ENCODE data around the gene NKD2. TPM values are rescaled to one million over a fixed set of nuclear protein-coding genes. Genes with fewer than 3 reads are reported as not detected.

Gene NKD2
- total RNA-seq, 1 experiment from 2014 or later = 12.3 TPM

DNA sequence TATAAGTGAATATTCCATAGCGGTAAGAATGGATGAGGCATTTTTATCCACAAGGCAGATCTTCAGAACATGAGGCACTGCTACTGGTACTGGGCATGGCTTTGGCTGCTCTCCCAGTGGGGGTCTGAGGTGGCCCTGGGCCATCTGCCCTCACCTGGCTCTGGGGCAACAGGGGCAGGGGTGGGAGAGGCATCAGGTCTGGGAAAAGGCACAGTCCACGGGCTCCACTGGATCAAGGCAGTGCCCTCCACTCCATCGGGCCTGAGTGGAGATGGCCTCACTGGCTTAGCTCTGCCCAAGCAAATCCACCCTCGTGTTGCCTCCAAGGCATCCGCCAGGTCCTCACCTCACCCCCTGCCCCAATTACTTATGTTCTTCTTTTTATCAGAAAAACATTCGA lies 10.9 kb upstream of the NKD2 start:
- H3K9me3 ChIP-seq (ENCODE audit: control insufficient read depth, insufficient read depth, low read depth, low read length) = no peaks in the 10 kb centered on the region
- H3K4me3 ChIP-seq (ENCODE audit: low read depth in 2 of 2, low read length in 2 of 2) = no peak overlapping the region
- no peaks in the 10 kb centered on the region for H3K36me3 ChIP-seq (ENCODE audit: control insufficient read depth, insufficient read depth, low read length)
- ATAC-seq (no peak), DNase-seq (ENCODE audit: low read depth, low spot score) (no peak)
- no peak overlapping the region for H3K27ac ChIP-seq (ENCODE audit: low read length)
- no peaks in the 10 kb centered on the region for H3K4me1 ChIP-seq (ENCODE audit: control insufficient read depth, insufficient read depth, low read length)
- no peaks in the 10 kb centered on the region for H3K27me3 ChIP-seq (ENCODE audit: control insufficient read depth, insufficient read depth, low read length)
- in situ Hi-C loops (cut with HindIII; ENCODE audit: low pct_unique_long_range_greater_than_20kb, low sequenced_read_pairs) = no loop called here
- CTCF ChIA-PET = no interaction called here
- TF ChIP-seq POLR2AphosphoS5 (IDR thresholded peaks at IDR 0.05; ENCODE audit: low read depth, low read length) (no peak), TCF7L2 (IDR thresholded peaks at IDR 0.05; ENCODE audit: low read depth, low read length) (no peak), CTCF (IDR thresholded peaks at IDR 0.05) (no peak), REST (IDR thresholded peaks at IDR 0.05; ENCODE audit: insufficient read depth in 1 of 2, low read depth in 2 of 2, low read length in 1 of 2) (no peak), SIN3A (IDR thresholded peaks at IDR 0.05; ENCODE audit: borderline replicate concordance, insufficient read depth, low read depth, low read length) (no peak)
- POLR2A ChIA-PET = interaction anchor here (0.6 kb wide), 1 partner anchor 63 kb away, joined by 15 read pairs; no protein-coding TSS in a partner anchor
- BruUV-seq (replicated peaks) = no TSS peak
- intact Hi-C loops (cut with micrococcal nuclease; ENCODE audit: unreplicated experiment) = no loop called here

GRCh38 chr5:998246-999031 lies 10.2 kb upstream of the NKD2 start:
- no peak overlapping the region for H3K27ac ChIP-seq (ENCODE audit: low read length)
- no peaks in the 10 kb centered on the region for H3K36me3 ChIP-seq (ENCODE audit: control insufficient read depth, insufficient read depth, low read length)
- no peaks in the 10 kb centered on the region for H3K4me1 ChIP-seq (ENCODE audit: control insufficient read depth, insufficient read depth, low read length)
- DNase-seq (ENCODE audit: low read depth, low spot score) (no peak), ATAC-seq (no peak)
- POLR2A ChIA-PET = interaction anchor here (0.6 kb wide), 1 partner anchor 64 kb away, joined by 15 read pairs; no protein-coding TSS in a partner anchor
- no peaks in the 10 kb centered on the region for H3K9me3 ChIP-seq (ENCODE audit: control insufficient read depth, insufficient read depth, low read depth, low read length)
- BruUV-seq (replicated peaks) = no TSS peak
- CTCF ChIA-PET = no interaction called here
- intact Hi-C loops (cut with micrococcal nuclease; ENCODE audit: unreplicated experiment) (no loop called here), in situ Hi-C loops (cut with HindIII; ENCODE audit: low pct_unique_long_range_greater_than_20kb, low sequenced_read_pairs) (no loop called here)
- no peak overlapping the region for H3K4me3 ChIP-seq (ENCODE audit: low read depth in 2 of 2, low read length in 2 of 2)
- no peaks in the 10 kb centered on the region for H3K27me3 ChIP-seq (ENCODE audit: control insufficient read depth, insufficient read depth, low read length)
- no peak for TF ChIP-seq REST (IDR thresholded peaks at IDR 0.05; ENCODE audit: insufficient read depth in 1 of 2, low read depth in 2 of 2, low read length in 1 of 2)
- TF ChIP-seq POLR2AphosphoS5 (IDR thresholded peaks at IDR 0.05; ENCODE audit: low read depth, low read length) = no peak
- no peak for TF ChIP-seq TCF7L2 (IDR thresholded peaks at IDR 0.05; ENCODE audit: low read depth, low read length)
- TF ChIP-seq CTCF (IDR thresholded peaks at IDR 0.05) = no peak
- no peak for TF ChIP-seq SIN3A (IDR thresholded peaks at IDR 0.05; ENCODE audit: borderline replicate concordance, insufficient read depth, low read depth, low read length)

Measured in Panc1 (cell line).